Measurements from ENCODE around the gene CSNK1A1L. TPM values are rescaled to one million over a fixed set of nuclear protein-coding genes. Genes with fewer than 3 reads are reported as not detected.

Gene CSNK1A1L
- total RNA-seq, 2 experiments from 2014 or later, result not detected

DNA sequence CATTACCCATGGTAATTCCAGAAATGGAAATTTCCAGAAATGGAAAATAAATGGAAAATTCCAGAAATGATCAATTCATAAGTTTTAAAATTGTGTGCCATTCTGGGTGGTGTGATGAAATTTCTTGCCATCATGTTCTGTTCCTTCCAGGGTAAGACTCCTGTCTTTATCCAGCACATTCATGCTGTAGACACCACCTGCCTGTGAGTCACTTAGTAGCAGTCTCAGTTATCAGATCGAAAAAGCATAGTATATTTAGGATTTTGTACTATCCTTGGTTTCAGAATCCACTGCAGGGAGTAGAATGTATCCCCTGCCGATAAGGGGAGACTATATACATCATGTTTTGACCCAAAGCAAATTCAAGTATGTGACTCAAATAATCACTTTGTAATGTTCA is 26.7 kb upstream of the CSNK1A1L start:
- intact Hi-C loops (cut with micrococcal nuclease), result no loop called here
- no peak overlapping the region for H3K4me3 Mint-ChIP-seq
- H3K9me3 Mint-ChIP-seq, result no peaks in the 10 kb centered on the region
- H3K27ac Mint-ChIP-seq, result no peak overlapping the region
- DNase-seq, result no peak
- H3K36me3 Mint-ChIP-seq (ENCODE audit: low read depth), result no peaks in the 10 kb centered on the region
- CTCF ChIA-PET, result interaction anchor here (0.7 kb wide), 1 partner anchor 397 kb away, joined by 5 read pairs; no protein-coding TSS in a partner anchor
- no peaks in the 10 kb centered on the region for H3K4me1 Mint-ChIP-seq (ENCODE audit: low read depth)
- H3K27me3 Mint-ChIP-seq (ENCODE audit: low read depth), result no peaks in the 10 kb centered on the region

DNA sequence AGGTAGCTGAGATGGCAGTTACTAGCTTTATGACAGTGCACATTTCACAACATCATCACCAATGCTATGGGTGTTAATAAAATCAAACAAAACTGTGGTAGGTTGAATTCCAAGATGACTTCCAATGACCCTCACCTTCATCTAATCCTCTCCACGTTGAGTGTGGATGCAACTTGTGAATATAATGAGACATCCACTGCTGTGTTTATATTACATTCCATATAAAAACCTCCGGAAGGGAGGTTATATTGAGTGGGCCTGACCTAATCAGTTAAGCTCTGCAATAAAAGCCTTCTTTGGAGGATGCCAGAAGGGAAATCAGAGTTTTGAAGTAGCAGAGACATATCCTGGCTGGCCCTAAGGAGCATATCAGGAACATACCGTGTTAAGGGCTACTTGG is 25.6 kb upstream of the CSNK1A1L start:
- CTCF ChIA-PET, result no interaction called here
- DNase-seq, result no peak
- no peaks in the 10 kb centered on the region for H3K9me3 Mint-ChIP-seq
- intact Hi-C loops (cut with micrococcal nuclease), result no loop called here
- H3K36me3 Mint-ChIP-seq (ENCODE audit: low read depth), result no peaks in the 10 kb centered on the region
- no peaks in the 10 kb centered on the region for H3K4me1 Mint-ChIP-seq (ENCODE audit: low read depth)
- H3K27ac Mint-ChIP-seq, result no peak overlapping the region
- peaks cover 2% of the 10 kb centered on the region for H3K27me3 Mint-ChIP-seq (ENCODE audit: low read depth)
- H3K4me3 Mint-ChIP-seq, result no peak overlapping the region

DNA sequence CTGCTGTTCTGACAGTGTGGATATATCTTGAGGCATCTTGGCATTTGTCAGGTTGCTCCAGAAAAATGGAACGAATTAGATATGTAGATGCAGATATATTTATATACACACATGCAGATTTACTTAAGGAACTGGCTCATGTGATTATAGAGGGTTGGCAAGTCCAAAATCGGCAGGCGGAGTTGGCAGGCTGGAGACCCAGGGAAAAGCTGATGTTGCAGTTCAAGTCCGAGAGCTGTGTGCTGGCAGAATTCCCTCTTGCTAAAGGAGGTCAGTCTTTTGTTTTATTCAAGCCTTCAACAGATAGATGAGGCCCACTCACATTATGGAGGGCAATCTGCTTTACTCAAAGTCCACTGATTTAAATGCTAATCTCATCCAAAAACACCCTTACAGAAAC is 24.4 kb upstream of the CSNK1A1L start:
- no peaks in the 10 kb centered on the region for H3K36me3 Mint-ChIP-seq (ENCODE audit: low read depth)
- no peaks in the 10 kb centered on the region for H3K9me3 Mint-ChIP-seq
- H3K27me3 Mint-ChIP-seq (ENCODE audit: low read depth), result peaks cover 2% of the 10 kb centered on the region
- H3K4me1 Mint-ChIP-seq (ENCODE audit: low read depth), result no peaks in the 10 kb centered on the region
- H3K27ac Mint-ChIP-seq, result no peak overlapping the region
- no peak for DNase-seq
- H3K4me3 Mint-ChIP-seq, result no peak overlapping the region
- CTCF ChIA-PET, result no interaction called here
- intact Hi-C loops (cut with micrococcal nuclease), result no loop called here

DNA sequence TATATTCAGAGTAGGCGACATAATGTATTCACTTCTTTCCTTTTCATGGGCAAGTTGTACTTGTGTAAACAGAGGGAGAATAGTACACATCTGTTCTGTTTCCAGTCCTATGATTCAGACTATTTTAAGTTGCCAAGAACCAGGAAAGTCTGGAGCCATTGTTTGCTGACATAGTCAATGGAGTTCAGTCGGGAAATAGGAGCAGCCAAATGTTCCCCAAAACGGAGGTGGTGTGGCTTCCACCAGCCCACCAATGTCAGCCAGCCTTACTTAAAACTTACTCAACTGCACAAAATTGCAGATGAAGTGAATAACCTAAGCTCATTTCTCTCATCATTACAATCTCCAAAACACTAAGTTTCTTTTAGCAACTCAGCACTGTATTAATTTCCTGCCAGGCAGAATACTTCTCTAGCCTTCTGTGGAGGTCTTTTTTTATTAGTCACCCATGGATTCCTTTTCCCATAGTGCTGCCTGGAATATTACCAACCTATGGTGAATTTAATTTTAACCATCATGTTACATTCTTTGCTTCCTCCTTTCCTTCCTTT is 22.3 kb upstream of the CSNK1A1L start:
- Mint-ChIP-seq H3K36me3 (ENCODE audit: low read depth) (no peaks in the 10 kb centered on the region), H3K27ac (no peak overlapping the region), H3K4me1 (ENCODE audit: low read depth) (no peaks in the 10 kb centered on the region), H3K9me3 (no peaks in the 10 kb centered on the region), H3K4me3 (no peak overlapping the region), H3K27me3 (ENCODE audit: low read depth) (peaks cover 2% of the 10 kb centered on the region)
- no peak for DNase-seq
- intact Hi-C loops (cut with micrococcal nuclease), result no loop called here
- CTCF ChIA-PET, result interaction anchor here (0.9 kb wide), 1 partner anchor 13 kb away, joined by 3 read pairs; no protein-coding TSS in a partner anchor

DNA sequence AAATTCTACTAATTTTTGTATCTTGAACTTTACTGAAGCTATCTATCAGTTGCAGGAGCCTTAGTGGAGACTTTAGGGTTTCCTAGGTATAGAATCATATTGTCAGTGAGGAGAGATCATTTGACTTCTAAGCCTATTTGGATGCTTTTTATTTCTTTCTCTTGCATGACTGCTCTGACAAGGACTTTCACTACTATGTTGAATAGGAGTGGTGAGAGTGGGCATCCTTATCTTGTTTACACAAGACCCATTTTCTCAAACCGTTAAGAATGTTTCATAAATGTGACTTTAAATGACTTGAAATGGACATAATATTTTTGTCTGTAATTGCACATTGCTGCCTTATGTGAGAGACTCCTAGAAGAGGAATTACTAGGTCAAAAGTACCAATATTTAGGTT is 17.9 kb upstream of the CSNK1A1L start:
- CTCF ChIA-PET, result no interaction called here
- Mint-ChIP-seq H3K27me3 (ENCODE audit: low read depth) (peaks cover 6% of the 10 kb centered on the region), H3K27ac (no peak overlapping the region), H3K4me1 (ENCODE audit: low read depth) (no peaks in the 10 kb centered on the region), H3K4me3 (no peak overlapping the region), H3K36me3 (ENCODE audit: low read depth) (no peaks in the 10 kb centered on the region), H3K9me3 (no peaks in the 10 kb centered on the region)
- intact Hi-C loops (cut with micrococcal nuclease), result no loop called here
- no peak for DNase-seq

DNA sequence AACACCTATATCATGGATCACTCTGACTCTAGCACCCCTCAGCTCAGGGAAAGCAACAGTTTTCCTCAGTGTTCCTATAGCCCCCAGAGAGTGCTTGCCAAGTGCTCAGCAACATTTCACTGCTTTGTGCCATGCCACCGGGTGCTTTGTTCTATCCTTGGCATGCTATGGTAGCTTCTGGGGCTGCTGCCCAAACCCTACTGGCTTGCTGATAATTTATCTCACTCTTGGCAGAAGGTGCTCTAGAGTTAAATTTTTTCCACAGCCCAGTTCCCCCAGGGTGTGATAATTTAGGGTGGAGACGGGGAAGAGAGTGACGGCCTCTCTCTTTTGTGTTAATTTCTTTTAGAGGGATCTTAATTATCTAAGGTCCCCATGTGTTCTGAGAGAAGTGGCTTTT is 12.6 kb upstream of the CSNK1A1L start:
- CTCF ChIA-PET, result no interaction called here
- Mint-ChIP-seq H3K36me3 (ENCODE audit: low read depth) (no peaks in the 10 kb centered on the region), H3K27me3 (ENCODE audit: low read depth) (peaks cover 4% of the 10 kb centered on the region), H3K9me3 (no peaks in the 10 kb centered on the region), H3K4me1 (ENCODE audit: low read depth) (no peaks in the 10 kb centered on the region), H3K27ac (no peak overlapping the region), H3K4me3 (no peak overlapping the region)
- intact Hi-C loops (cut with micrococcal nuclease), result no loop called here
- no peak for DNase-seq

DNA sequence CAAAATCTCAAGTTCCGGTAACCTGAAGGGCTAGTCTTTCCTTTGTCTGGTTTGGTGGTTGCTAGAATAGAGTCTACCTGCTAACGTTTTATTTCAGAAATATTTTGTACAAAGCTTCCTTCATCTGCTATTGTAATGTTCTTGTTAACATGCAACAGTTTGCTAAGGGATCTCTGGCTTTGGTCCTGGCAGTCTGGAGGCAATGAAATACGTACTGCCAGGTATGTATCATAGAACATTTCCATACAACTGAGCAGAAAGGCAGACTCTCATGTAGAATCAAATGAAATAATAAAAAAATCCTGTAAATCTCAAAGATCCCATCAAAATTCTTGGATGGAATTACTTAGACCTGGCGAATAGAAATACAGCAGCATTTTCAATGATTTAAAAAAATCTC is 8.8 kb upstream of the CSNK1A1L start:
- H3K36me3 Mint-ChIP-seq (ENCODE audit: low read depth), result no peaks in the 10 kb centered on the region
- no peak for DNase-seq
- no peak overlapping the region for H3K27ac Mint-ChIP-seq
- H3K4me3 Mint-ChIP-seq, result no peak overlapping the region
- no peaks in the 10 kb centered on the region for H3K9me3 Mint-ChIP-seq
- CTCF ChIA-PET, result no interaction called here
- intact Hi-C loops (cut with micrococcal nuclease), result no loop called here
- no peaks in the 10 kb centered on the region for H3K4me1 Mint-ChIP-seq (ENCODE audit: low read depth)
- peaks cover 4% of the 10 kb centered on the region for H3K27me3 Mint-ChIP-seq (ENCODE audit: low read depth)

DNA sequence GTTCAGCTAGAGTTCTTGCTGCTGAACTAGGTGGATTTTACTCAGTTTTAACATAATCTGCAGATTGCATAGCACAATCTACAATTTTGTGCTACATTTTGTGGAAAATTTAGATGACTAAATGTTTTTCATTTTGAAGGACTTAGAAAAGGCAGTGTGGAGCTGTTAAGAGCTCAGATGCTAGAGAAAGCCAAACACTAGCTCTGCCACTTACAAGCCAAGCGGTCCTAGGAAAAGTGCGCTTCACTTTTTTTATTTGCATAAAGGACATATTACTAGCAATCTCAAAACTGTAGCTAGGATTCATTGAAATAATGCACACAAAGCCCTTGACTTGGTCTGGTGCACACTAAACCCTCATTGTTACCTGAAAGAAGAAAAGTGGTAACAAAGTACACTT is 8.1 kb upstream of the CSNK1A1L start:
- peaks cover 4% of the 10 kb centered on the region for H3K27me3 Mint-ChIP-seq (ENCODE audit: low read depth)
- intact Hi-C loops (cut with micrococcal nuclease), result no loop called here
- DNase-seq, result no peak
- H3K27ac Mint-ChIP-seq, result no peak overlapping the region
- H3K36me3 Mint-ChIP-seq (ENCODE audit: low read depth), result no peaks in the 10 kb centered on the region
- H3K4me3 Mint-ChIP-seq, result no peak overlapping the region
- no peaks in the 10 kb centered on the region for H3K9me3 Mint-ChIP-seq
- CTCF ChIA-PET, result no interaction called here
- H3K4me1 Mint-ChIP-seq (ENCODE audit: low read depth), result no peaks in the 10 kb centered on the region

DNA sequence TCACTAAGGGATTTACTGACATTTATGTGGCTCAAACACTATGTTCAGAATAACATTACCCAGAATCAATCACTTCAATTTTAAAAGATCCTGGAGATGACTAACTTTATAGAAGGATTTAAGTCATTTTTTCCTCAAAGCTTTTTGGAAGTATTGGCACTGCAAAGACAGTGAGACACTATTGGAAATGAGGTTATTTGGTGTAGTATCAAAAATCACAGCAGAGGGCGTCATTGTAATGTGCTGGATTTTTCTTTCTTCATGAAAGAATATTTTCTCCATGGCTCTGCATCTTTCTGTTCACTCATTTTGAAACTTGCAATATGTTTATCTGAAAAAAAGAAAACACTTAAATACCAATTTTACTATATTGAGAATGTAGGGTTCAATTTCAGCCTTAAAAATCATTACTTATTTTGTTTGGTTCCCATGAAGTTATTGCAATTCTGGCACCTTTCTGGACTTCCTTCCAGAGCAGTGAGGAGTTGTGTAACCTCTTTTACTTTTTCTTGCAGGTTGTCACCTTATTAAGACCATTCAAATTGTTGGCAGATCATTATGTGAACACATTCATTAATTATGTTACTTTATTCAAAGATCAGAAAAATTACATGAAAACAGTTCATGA is 3.7 kb upstream of the CSNK1A1L start:
- H3K27ac Mint-ChIP-seq, result no peak overlapping the region
- intact Hi-C loops (cut with micrococcal nuclease), result loop anchor here (1.0 to 10.0 kb wide), 4 partner anchors 494 to 1806 kb away; no protein-coding TSS in a partner anchor

DNA sequence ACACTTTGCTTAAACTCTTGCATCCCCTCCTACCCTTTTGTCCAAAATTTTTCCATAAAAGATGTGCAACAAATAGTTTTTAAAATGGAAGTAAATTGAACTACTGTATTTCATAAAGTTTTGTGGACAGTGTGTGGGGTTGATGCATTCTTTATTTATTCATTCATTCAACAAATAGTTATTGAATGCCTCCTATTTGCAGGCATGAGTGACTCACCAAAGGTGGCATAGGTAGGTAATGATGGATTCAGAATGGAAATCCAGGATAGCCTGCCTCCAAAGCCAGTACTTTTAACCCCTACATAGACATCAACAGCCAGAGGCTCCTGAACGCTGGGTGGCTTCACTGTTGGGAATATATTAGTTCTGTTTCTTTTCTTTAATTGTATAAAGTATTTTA is 2.4 kb upstream of the CSNK1A1L start:
- Mint-ChIP-seq H3K27ac (no peak overlapping the region), H3K9me3 (no peaks in the 10 kb centered on the region), H3K4me1 (ENCODE audit: low read depth) (no peaks in the 10 kb centered on the region), H3K4me3 (no peak overlapping the region), H3K36me3 (ENCODE audit: low read depth) (no peaks in the 10 kb centered on the region), H3K27me3 (ENCODE audit: low read depth) (peaks cover 8% of the 10 kb centered on the region)
- intact Hi-C loops (cut with micrococcal nuclease), result loop anchor here (2.0 to 10.0 kb wide), 3 partner anchors 495 to 1765 kb away; no protein-coding TSS in a partner anchor
- DNase-seq, result no peak
- CTCF ChIA-PET, result interaction anchor here (0.7 kb wide), 1 partner anchor 786 kb away, joined by 3 read pairs; no protein-coding TSS in a partner anchor

More for the DNA sequence above, 3.7 kb upstream of the CSNK1A1L start:
- Mint-ChIP-seq H3K27me3 (ENCODE audit: low read depth) (peaks cover 7% of the 10 kb centered on the region), H3K4me1 (ENCODE audit: low read depth) (no peaks in the 10 kb centered on the region), H3K36me3 (ENCODE audit: low read depth) (no peaks in the 10 kb centered on the region), H3K9me3 (no peaks in the 10 kb centered on the region), H3K4me3 (no peak overlapping the region)
- CTCF ChIA-PET, result interaction anchor here (0.6 to 1.3 kb wide), 2 partner anchors 13 to 14 kb away, joined by 3 read pairs; no protein-coding TSS in a partner anchor
- DNase-seq, result no peak

DNA sequence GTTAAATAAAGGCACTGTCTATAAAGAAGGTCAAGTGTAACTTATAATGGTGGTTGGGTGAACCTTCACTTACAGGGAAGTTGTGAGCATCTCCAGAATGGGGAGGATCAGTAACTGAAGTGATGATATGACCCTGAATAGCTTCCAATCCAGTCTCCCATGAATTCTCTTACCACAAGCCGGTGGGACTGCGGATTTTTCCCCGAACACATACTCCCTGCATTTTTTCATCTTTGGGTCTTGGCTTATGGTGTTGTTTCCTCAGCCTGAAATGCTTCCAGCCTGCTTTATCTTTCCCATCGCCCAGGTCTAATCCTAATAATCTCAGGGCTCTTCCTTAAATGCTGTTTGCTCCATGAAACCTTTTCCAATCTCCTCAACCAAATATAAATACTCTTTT is 2.0 kb upstream of the CSNK1A1L start:
- Mint-ChIP-seq H3K9me3 (no peaks in the 10 kb centered on the region), H3K27ac (no peak overlapping the region), H3K36me3 (ENCODE audit: low read depth) (no peaks in the 10 kb centered on the region), H3K27me3 (ENCODE audit: low read depth) (peaks cover 8% of the 10 kb centered on the region), H3K4me1 (ENCODE audit: low read depth) (no peaks in the 10 kb centered on the region), H3K4me3 (no peak overlapping the region)
- CTCF ChIA-PET, result interaction anchor here (0.6 kb wide), 1 partner anchor 71 kb away, joined by 3 read pairs; no protein-coding TSS in a partner anchor
- DNase-seq, result no peak
- intact Hi-C loops (cut with micrococcal nuclease), result loop anchor here (10.0 kb wide), 1 partner anchor 1477 kb away; no protein-coding TSS in a partner anchor

DNA sequence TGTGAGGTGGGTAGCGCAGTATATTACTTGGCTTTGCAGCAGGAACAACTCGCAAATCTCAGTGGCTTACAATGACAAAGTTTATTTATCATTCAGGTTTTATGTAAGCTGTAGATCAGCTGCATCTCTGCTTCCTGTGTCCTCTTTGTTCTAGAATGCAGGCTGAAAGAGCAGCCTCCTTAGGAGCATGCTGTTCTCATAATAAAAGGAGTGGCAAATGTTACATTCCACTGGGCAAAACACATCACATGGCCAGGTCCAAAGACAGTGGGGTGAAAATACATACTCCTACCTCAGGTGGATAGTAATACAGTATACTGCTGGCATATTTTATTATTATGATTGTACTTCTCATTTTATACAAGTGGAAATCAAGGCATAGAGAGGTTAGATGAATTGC is 1.2 kb upstream of the CSNK1A1L start:
- peaks cover 13% of the 10 kb centered on the region for H3K27me3 Mint-ChIP-seq (ENCODE audit: low read depth)
- H3K9me3 Mint-ChIP-seq, result no peaks in the 10 kb centered on the region
- H3K4me3 Mint-ChIP-seq, result no peak overlapping the region
- CTCF ChIA-PET, result interaction anchor here (0.6 kb wide), 1 partner anchor 70 kb away, joined by 3 read pairs; no protein-coding TSS in a partner anchor
- no peaks in the 10 kb centered on the region for H3K4me1 Mint-ChIP-seq (ENCODE audit: low read depth)
- DNase-seq, result no peak
- intact Hi-C loops (cut with micrococcal nuclease), result loop anchor here (10.0 kb wide), 1 partner anchor 1478 kb away; no protein-coding TSS in a partner anchor
- no peaks in the 10 kb centered on the region for H3K36me3 Mint-ChIP-seq (ENCODE audit: low read depth)
- no peak overlapping the region for H3K27ac Mint-ChIP-seq

DNA sequence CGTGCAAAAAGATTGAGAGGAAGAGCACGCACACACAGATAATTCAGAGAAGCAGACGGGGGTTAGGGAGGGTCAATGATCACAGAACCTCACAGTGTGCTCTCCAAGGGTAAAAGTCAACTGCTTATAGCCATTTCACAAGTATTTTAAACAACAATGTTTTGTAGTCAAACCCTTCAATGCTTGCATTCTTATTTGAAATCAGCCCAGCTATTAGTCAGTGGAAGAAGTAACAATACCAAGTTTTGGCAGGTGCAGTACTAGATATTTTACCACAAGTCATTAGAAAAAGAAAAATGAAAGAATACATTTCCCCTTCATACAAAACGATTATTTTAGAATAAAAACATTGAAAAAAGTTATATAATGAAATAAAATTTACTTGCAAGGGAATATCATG is 2.6 kb downstream of the CSNK1A1L start:
- CTCF ChIA-PET, result no interaction called here
- peaks cover 8% of the 10 kb centered on the region for H3K27me3 Mint-ChIP-seq (ENCODE audit: low read depth)
- no peaks in the 10 kb centered on the region for H3K9me3 Mint-ChIP-seq
- no peaks in the 10 kb centered on the region for H3K36me3 Mint-ChIP-seq (ENCODE audit: low read depth)
- no peak overlapping the region for H3K27ac Mint-ChIP-seq
- H3K4me1 Mint-ChIP-seq (ENCODE audit: low read depth), result no peaks in the 10 kb centered on the region
- intact Hi-C loops (cut with micrococcal nuclease), result loop anchor here (10.0 kb wide), 1 partner anchor 1482 kb away; no protein-coding TSS in a partner anchor
- H3K4me3 Mint-ChIP-seq, result no peak overlapping the region
- DNase-seq, result no peak

Measured in activated naive CD4-positive, alpha-beta T cell treated with anti-CD3 and anti-CD28 coated beads for 36 hours (primary cell).